Measurements from ENCODE around the gene IRF7. TPM values are rescaled to one million over a fixed set of nuclear protein-coding genes. Genes with fewer than 3 reads are reported as not detected.
"Not testable (repeated sequence)": the region's sequence is repeated elsewhere in the genome, so short reads cannot be mapped to it uniquely, and the experiment has no call there.

Gene IRF7
- total and polyA plus RNA-seq, 9 donors: 0.28 to 59.1 (median 17.1) TPM

- WGBS, 3 donors: 78 to 88% (median 80%) methylated on average over 7 of the region's 7 CpGs
- DNase-seq: no peak
- Histone ChIP-seq H3K27me3 (no peaks in the 10 kb centered on the region), H3K4me3 (no peak overlapping the region), H3K9me3 (no peaks in the 10 kb centered on the region), H3K4me1 (ENCODE audit: insufficient read depth) (no peaks in the 10 kb centered on the region), H3K36me3 (no peaks in the 10 kb centered on the region), H3K27ac (no peak overlapping the region)
- intact Hi-C loops (cut with DNase I): no loop called here
- TF ChIP-seq CTCF (IDR thresholded peaks at IDR 0.05) (no peak), POLR2A (IDR thresholded peaks at IDR 0.05) (no peak), EP300 (IDR thresholded peaks at IDR 0.05) (no peak)
Measured at GRCh38 chr11:656866-657265, 41.1 kb upstream of the IRF7 start.

GRCh38 chr11:656426-656825 is 40.7 kb upstream of the IRF7 start:
- TF ChIP-seq CTCF (IDR thresholded peaks at IDR 0.05): no peak
- TF ChIP-seq EP300 (IDR thresholded peaks at IDR 0.05): no peak
- TF ChIP-seq POLR2A (IDR thresholded peaks at IDR 0.05): no peak
- DNase-seq: no peak
- intact Hi-C loops (cut with DNase I): no loop called here
- Histone ChIP-seq H3K4me1 (ENCODE audit: insufficient read depth) (no peaks in the 10 kb centered on the region), H3K36me3 (no peaks in the 10 kb centered on the region), H3K4me3 (no peak overlapping the region), H3K9me3 (no peaks in the 10 kb centered on the region), H3K27ac (no peak overlapping the region), H3K27me3 (no peaks in the 10 kb centered on the region)
- WGBS, 3 donors: 84 to 87% (median 85%) methylated on average over 14 of the region's 14 CpGs

- no peak for TF ChIP-seq POLR2A (IDR thresholded peaks at IDR 0.05)
- no peak for TF ChIP-seq CTCF (IDR thresholded peaks at IDR 0.05)
- no peak for TF ChIP-seq EP300 (IDR thresholded peaks at IDR 0.05)
- intact Hi-C loops (cut with DNase I): no loop called here
- Histone ChIP-seq H3K36me3 (no peaks in the 10 kb centered on the region), H3K4me3 (no peak overlapping the region), H3K27me3 (no peaks in the 10 kb centered on the region), H3K4me1 (ENCODE audit: insufficient read depth) (no peaks in the 10 kb centered on the region), H3K9me3 (no peaks in the 10 kb centered on the region), H3K27ac (no peak overlapping the region)
- DNase-seq: no peak
- 88 to 91% (median 90%) methylated on average over 30 of the region's 30 CpGs for WGBS, 3 donors
Measured at GRCh38 chr11:655036-655726, 39.4 kb upstream of the IRF7 start.

GRCh38 chr11:654444-654843 is 38.7 kb upstream of the IRF7 start:
- intact Hi-C loops (cut with DNase I); H3K4me3 ChIP-seq; H3K4me1 ChIP-seq (ENCODE audit: insufficient read depth); H3K27me3 ChIP-seq; H3K9me3 ChIP-seq; H3K27ac ChIP-seq; H3K36me3 ChIP-seq; DNase-seq: not testable (repeated sequence)
- WGBS, 3 donors: 89 to 94% (median 90%) methylated on average over 12 of the region's 12 CpGs

- H3K9me3 ChIP-seq: no peaks in the 10 kb centered on the region
Measured at GRCh38 chr11:653837-654236, 38.1 kb upstream of the IRF7 start.

GRCh38 chr11:653136-653535 is 37.4 kb upstream of the IRF7 start:
- intact Hi-C loops (cut with DNase I); H3K36me3 ChIP-seq: not testable (repeated sequence)

More at GRCh38 chr11:653837-654236, 38.1 kb upstream of the IRF7 start:
- TF ChIP-seq CTCF (IDR thresholded peaks at IDR 0.05) (no peak), POLR2A (IDR thresholded peaks at IDR 0.05) (no peak), EP300 (IDR thresholded peaks at IDR 0.05) (no peak)
- intact Hi-C loops (cut with DNase I): no loop called here
- no peaks in the 10 kb centered on the region for H3K4me1 ChIP-seq (ENCODE audit: insufficient read depth)
- H3K27ac ChIP-seq: no peak overlapping the region
- no peaks in the 10 kb centered on the region for H3K27me3 ChIP-seq
- WGBS, 3 donors: 88 to 92% (median 89%) methylated on average over 15 of the region's 15 CpGs
- DNase-seq: no peak
- no peaks in the 10 kb centered on the region for H3K36me3 ChIP-seq
- no peak overlapping the region for H3K4me3 ChIP-seq

More at GRCh38 chr11:653136-653535, 37.4 kb upstream of the IRF7 start:
- H3K27me3 ChIP-seq; H3K27ac ChIP-seq; H3K4me1 ChIP-seq (ENCODE audit: insufficient read depth); DNase-seq; H3K4me3 ChIP-seq; H3K9me3 ChIP-seq: not testable (repeated sequence)
- 87 to 91% (median 89%) methylated on average over 14 of the region's 14 CpGs for whole genome bisulfite sequencing, 3 donors

Data from ovary (tissue), 9 donors.